Measurements from ENCODE around the gene RFWD3.
"Not testable (repeated sequence)": the region's sequence is repeated elsewhere in the genome, so short reads cannot be mapped to it uniquely, and the experiment has no call there.

RFWD3 gene

DNA sequence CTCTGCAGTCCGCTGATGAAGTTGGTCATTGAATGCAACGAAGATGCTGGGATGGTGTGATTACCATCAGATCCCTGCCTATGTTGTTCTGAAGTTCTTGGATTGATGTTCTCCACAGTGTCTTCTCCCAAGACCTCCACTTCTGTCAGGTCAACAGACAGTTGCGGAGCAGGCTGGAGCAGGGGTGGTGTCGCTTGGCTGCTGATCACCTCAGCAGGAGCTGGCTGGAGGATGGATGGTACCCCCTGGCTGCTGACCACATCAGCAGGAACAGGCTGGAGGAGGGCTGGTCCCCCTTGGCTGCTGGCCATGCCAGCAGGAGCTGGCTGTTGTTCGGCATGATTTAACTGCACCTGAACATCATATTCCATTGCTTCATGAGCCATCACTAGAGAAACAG lies 5.6 kb downstream of the RFWD3 start:
- no peak for DNase-seq (ENCODE audit: low read depth, low spot score)
- Histone ChIP-seq H3K27me3 (ENCODE audit: insufficient read depth, insufficient read length) (no peaks in the 10 kb centered on the region), H3K4me1 (ENCODE audit: insufficient read depth, insufficient read length) (peaks cover 9% of the 10 kb centered on the region), H3K9me3 (ENCODE audit: insufficient read depth, low read length) (no peaks in the 10 kb centered on the region), H3K4me3 (ENCODE audit: insufficient read length, low read depth) (no peak overlapping the region), H3K36me3 (ENCODE audit: insufficient read depth, insufficient read length, low read length) (peaks cover 96% of the 10 kb centered on the region), H3K9ac (ENCODE audit: insufficient read length, low read depth) (no peak overlapping the region)
- no peak for TF ChIP-seq YY1 (IDR thresholded peaks at IDR 0.05; ENCODE audit: insufficient read depth, insufficient read length)
- no peak for TF ChIP-seq SUZ12 (IDR thresholded peaks at IDR 0.05; ENCODE audit: extremely low read depth, insufficient read depth, insufficient read length)
- TF ChIP-seq ZNF274 (IDR thresholded peaks at IDR 0.05; ENCODE audit: low read depth, low read length): no peak

GRCh38 chr16:74660383-74660782 lies 6.3 kb downstream of the RFWD3 start:
- Histone ChIP-seq H3K36me3 (ENCODE audit: insufficient read depth, insufficient read length, low read length) (peaks cover 97% of the 10 kb centered on the region), H3K4me1 (ENCODE audit: insufficient read depth, insufficient read length) (peaks cover 9% of the 10 kb centered on the region), H3K4me3 (ENCODE audit: insufficient read length, low read depth) (no peak overlapping the region), H3K27me3 (ENCODE audit: insufficient read depth, insufficient read length) (no peaks in the 10 kb centered on the region), H3K9ac (ENCODE audit: insufficient read length, low read depth) (no peak overlapping the region), H3K9me3 (ENCODE audit: insufficient read depth, low read length) (no peaks in the 10 kb centered on the region)
- TF ChIP-seq ZNF274 (IDR thresholded peaks at IDR 0.05; ENCODE audit: low read depth, low read length) (no peak), YY1 (IDR thresholded peaks at IDR 0.05; ENCODE audit: insufficient read depth, insufficient read length) (no peak), SUZ12 (IDR thresholded peaks at IDR 0.05; ENCODE audit: extremely low read depth, insufficient read depth, insufficient read length) (no peak)
- no peak for DNase-seq (ENCODE audit: low read depth, low spot score)

DNA sequence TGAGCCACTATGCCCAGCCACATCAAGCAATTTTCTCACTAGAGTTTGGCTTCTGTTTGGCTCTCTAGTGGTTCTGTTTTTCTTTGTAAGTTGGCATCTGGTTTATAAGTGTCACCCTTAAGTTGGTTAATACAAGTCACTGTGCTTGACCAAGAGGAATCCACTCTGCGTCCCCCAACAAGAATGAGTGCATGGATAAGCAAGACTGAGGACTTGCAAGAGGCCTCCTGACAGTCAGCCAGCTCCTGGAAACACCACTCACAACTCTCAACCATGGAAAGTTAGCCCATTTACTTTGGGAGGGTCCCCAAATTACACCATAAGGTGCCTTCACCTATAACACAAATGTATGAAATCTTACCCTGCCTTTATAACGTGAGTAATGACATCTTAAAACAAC lies 7.6 kb downstream of the RFWD3 start:
- no peak for TF ChIP-seq ZNF274 (IDR thresholded peaks at IDR 0.05; ENCODE audit: low read depth, low read length)
- TF ChIP-seq YY1 (IDR thresholded peaks at IDR 0.05; ENCODE audit: insufficient read depth, insufficient read length): no peak
- TF ChIP-seq SUZ12 (IDR thresholded peaks at IDR 0.05; ENCODE audit: extremely low read depth, insufficient read depth, insufficient read length): no peak
- Histone ChIP-seq H3K9me3 (ENCODE audit: insufficient read depth, low read length) (no peaks in the 10 kb centered on the region), H3K36me3 (ENCODE audit: insufficient read depth, insufficient read length, low read length) (peaks cover 95% of the 10 kb centered on the region), H3K27me3 (ENCODE audit: insufficient read depth, insufficient read length) (no peaks in the 10 kb centered on the region), H3K4me3 (ENCODE audit: insufficient read length, low read depth) (no peak overlapping the region), H3K9ac (ENCODE audit: insufficient read length, low read depth) (no peak overlapping the region), H3K4me1 (ENCODE audit: insufficient read depth, insufficient read length) (peaks cover 4% of the 10 kb centered on the region)
- no peak for DNase-seq (ENCODE audit: low read depth, low spot score)

- H3K36me3 ChIP-seq (ENCODE audit: insufficient read depth, insufficient read length, low read length): peaks cover 95% of the 10 kb centered on the region
Measured at GRCh38 chr16:74657870-74658642, 8.6 kb downstream of the RFWD3 start.

GRCh38 chr16:74654536-74655050 lies 12.1 kb downstream of the RFWD3 start:
- DNase-seq (ENCODE audit: low read depth, low spot score): no peak
- no peak for TF ChIP-seq SUZ12 (IDR thresholded peaks at IDR 0.05; ENCODE audit: extremely low read depth, insufficient read depth, insufficient read length)
- TF ChIP-seq ZNF274 (IDR thresholded peaks at IDR 0.05; ENCODE audit: low read depth, low read length): no peak
- no peak for TF ChIP-seq YY1 (IDR thresholded peaks at IDR 0.05; ENCODE audit: insufficient read depth, insufficient read length)
- H3K4me3 ChIP-seq (ENCODE audit: insufficient read length, low read depth): no peak overlapping the region
- H3K36me3 ChIP-seq (ENCODE audit: insufficient read depth, insufficient read length, low read length): peaks cover 95% of the 10 kb centered on the region
- no peaks in the 10 kb centered on the region for H3K9me3 ChIP-seq (ENCODE audit: insufficient read depth, low read length)
- no peak overlapping the region for H3K9ac ChIP-seq (ENCODE audit: insufficient read length, low read depth)
- peaks cover 2% of the 10 kb centered on the region for H3K4me1 ChIP-seq (ENCODE audit: insufficient read depth, insufficient read length)
- no peaks in the 10 kb centered on the region for H3K27me3 ChIP-seq (ENCODE audit: insufficient read depth, insufficient read length)

More at GRCh38 chr16:74657870-74658642, 8.6 kb downstream of the RFWD3 start:
- Histone ChIP-seq H3K4me3 (ENCODE audit: insufficient read length, low read depth) (no peak overlapping the region), H3K9ac (ENCODE audit: insufficient read length, low read depth) (no peak overlapping the region), H3K27me3 (ENCODE audit: insufficient read depth, insufficient read length) (no peaks in the 10 kb centered on the region), H3K9me3 (ENCODE audit: insufficient read depth, low read length) (no peaks in the 10 kb centered on the region), H3K4me1 (ENCODE audit: insufficient read depth, insufficient read length) (peaks cover 4% of the 10 kb centered on the region)
- TF ChIP-seq YY1 (IDR thresholded peaks at IDR 0.05; ENCODE audit: insufficient read depth, insufficient read length): no peak
- no peak for TF ChIP-seq ZNF274 (IDR thresholded peaks at IDR 0.05; ENCODE audit: low read depth, low read length)
- TF ChIP-seq SUZ12 (IDR thresholded peaks at IDR 0.05; ENCODE audit: extremely low read depth, insufficient read depth, insufficient read length): no peak
- no peak for DNase-seq (ENCODE audit: low read depth, low spot score)

GRCh38 chr16:74652883-74653282 lies 13.8 kb downstream of the RFWD3 start:
- H3K4me1 ChIP-seq (ENCODE audit: insufficient read depth, insufficient read length); DNase-seq (ENCODE audit: low read depth, low spot score); H3K27me3 ChIP-seq (ENCODE audit: insufficient read depth, insufficient read length); H3K9ac ChIP-seq (ENCODE audit: insufficient read length, low read depth); H3K4me3 ChIP-seq (ENCODE audit: insufficient read length, low read depth); H3K9me3 ChIP-seq (ENCODE audit: insufficient read depth, low read length): not testable (repeated sequence)
- H3K36me3 ChIP-seq (ENCODE audit: insufficient read depth, insufficient read length, low read length): peaks cover 95% of the 10 kb centered on the region

GRCh38 chr16:74652249-74652648 lies 14.4 kb downstream of the RFWD3 start:
- H3K4me3 ChIP-seq (ENCODE audit: insufficient read length, low read depth): no peak overlapping the region
- no peaks in the 10 kb centered on the region for H3K9me3 ChIP-seq (ENCODE audit: insufficient read depth, low read length)
- H3K36me3 ChIP-seq (ENCODE audit: insufficient read depth, insufficient read length, low read length): peaks cover 97% of the 10 kb centered on the region
- DNase-seq (ENCODE audit: low read depth, low spot score): no peak
- no peak overlapping the region for H3K9ac ChIP-seq (ENCODE audit: insufficient read length, low read depth)
- H3K4me1 ChIP-seq (ENCODE audit: insufficient read depth, insufficient read length): no peaks in the 10 kb centered on the region
- TF ChIP-seq YY1 (IDR thresholded peaks at IDR 0.05; ENCODE audit: insufficient read depth, insufficient read length) (no peak), ZNF274 (IDR thresholded peaks at IDR 0.05; ENCODE audit: low read depth, low read length) (no peak), SUZ12 (IDR thresholded peaks at IDR 0.05; ENCODE audit: extremely low read depth, insufficient read depth, insufficient read length) (no peak)
- H3K27me3 ChIP-seq (ENCODE audit: insufficient read depth, insufficient read length): no peaks in the 10 kb centered on the region
